ENCODE results near the gene C3. TPM values are rescaled to one million over a fixed set of nuclear protein-coding genes. Genes with fewer than 3 reads are reported as not detected.
"Not testable (repeated sequence)": the region's sequence is repeated elsewhere in the genome, so short reads cannot be mapped to it uniquely, and the experiment has no call there.

C3 gene
- total RNA-seq, 1 experiment from 2014 or later: 2.2 TPM

DNA sequence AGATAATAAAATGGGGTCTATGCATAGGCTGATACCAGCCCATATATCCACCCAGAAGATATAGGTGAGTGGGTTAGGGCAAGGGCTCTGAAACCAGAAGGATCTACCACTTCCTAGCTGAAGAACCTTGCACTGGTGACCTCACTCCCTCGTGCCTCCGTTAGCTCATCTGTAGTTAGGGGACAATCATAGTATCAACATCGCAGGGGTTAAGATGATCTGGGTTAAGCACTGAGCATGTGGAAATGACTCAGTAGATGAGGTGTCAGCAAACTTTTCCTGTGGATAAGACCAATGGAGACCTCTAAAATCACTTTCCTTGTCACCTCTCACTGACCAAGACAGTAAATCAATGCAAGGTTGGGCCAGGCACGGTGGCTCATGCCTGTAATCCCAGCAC, 81.0 kb downstream of the C3 start:
- no peak overlapping the region for H3K4me3 ChIP-seq
- H3K9me3 ChIP-seq: no peaks in the 10 kb centered on the region
- H3K27me3 ChIP-seq: no peaks in the 10 kb centered on the region
- DNase-seq: no peak
- no peaks in the 10 kb centered on the region for H3K36me3 ChIP-seq

DNA sequence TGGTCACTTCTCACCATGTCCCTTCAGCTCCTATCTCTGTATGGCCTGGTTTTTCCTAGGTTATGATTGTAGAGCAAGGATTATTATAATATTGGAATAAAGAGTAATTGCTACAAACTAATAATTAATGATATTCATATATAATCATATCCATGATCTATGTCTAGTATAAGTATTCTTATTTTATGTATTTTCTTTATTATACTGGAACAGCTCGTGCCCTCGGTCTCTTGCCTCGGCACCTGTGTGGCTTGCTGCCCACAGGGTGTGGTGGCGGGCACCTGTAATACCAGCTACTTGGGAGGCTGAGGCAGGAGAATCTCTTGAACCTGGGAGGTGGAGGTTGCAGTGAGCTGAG, 87.0 kb downstream of the C3 start:
- not testable (repeated sequence) for DNase-seq, H3K9me3 ChIP-seq, H3K36me3 ChIP-seq, H3K4me3 ChIP-seq, H3K27me3 ChIP-seq

DNA sequence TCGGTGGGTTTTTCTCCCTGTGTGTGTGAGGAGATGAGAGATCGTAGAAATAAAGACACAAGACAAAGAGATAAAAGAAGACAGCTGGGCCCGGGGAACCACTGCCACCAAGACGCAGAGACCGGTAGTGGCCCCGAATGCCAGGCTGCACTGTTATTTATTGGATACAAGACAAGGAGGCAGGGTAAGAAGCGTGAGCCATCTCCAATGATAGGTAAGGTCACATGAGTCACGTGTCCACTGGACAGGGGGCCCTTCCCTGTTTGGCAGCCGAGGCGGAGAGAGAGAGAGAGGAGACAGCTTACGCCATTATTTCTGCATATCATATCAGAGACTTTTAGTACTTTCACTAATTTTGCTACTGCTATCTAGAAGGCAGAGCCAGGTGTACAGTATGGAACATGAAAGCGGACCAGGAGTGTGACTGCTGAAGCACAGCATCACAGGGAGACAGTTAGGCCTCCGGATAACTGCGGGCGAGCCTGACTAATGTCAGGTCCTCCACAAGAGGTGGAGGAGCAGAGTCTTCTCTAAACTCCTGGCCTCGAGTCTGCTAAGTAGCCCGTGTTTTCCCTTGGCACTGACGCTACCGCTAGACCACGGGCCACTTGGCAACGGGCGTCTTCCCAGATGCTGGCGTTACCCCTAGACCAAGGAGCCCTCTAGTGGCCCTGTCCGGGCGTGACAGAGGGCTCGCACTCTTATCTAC, 87.5 kb downstream of the C3 start:
- not testable (repeated sequence) for H3K9me3 ChIP-seq, H3K4me3 ChIP-seq, H3K36me3 ChIP-seq, H3K27me3 ChIP-seq
- DNase-seq: peak; percentile 70

DNA sequence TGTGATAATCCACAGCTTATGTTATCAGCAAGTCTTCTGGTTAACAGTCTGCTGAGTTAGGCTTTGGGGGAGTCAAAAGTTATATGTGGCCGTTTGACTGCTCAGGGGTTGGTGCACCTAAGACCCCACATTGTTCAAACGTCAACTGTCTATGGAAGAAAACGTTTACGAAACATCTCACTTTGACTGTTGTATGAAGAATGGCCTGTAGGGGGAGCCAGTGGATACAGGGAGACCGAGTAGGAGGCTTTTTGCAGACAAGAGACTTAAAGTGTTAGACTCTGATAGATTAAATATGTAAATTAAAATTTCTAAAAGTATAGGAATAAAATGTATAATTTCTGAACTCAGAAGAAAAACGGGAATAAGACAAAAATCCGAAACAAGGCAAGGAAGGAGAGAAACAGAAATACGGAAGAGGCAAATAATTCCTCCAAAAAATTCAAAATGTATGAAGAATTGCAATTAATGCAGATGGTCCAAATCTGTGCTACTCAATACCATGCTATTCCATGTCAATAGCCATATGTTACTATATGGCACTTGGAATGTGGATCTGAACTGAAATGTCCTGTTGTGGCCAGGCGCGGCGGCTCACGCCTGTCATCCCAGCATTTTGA, 88.3 kb downstream of the C3 start:
- H3K4me3 ChIP-seq: no peak overlapping the region
- H3K9me3 ChIP-seq: no peaks in the 10 kb centered on the region
- no peaks in the 10 kb centered on the region for H3K27me3 ChIP-seq
- DNase-seq: peak; percentile 19
- no peaks in the 10 kb centered on the region for H3K36me3 ChIP-seq

Other genes starting within 250 kb of the C3 start
- not detected in 2 replicates for gene DENND1C, start 238.9 kb downstream of the C3 start, total RNA-seq (2014; rRNA removed; shearing (Covaris generic); ENCODE audit: low replicate concordance)
- gene TUBB4A, start 218.3 kb downstream of the C3 start, total RNA-seq (2014; rRNA removed; shearing (Covaris generic); ENCODE audit: low replicate concordance): 0.03 TPM in 1 of 2 replicates, not detected in the other
- gene TNFSF9, start 189.6 kb downstream of the C3 start, total RNA-seq (2014; rRNA removed; shearing (Covaris generic); ENCODE audit: low replicate concordance): 4.5 and 10.5 TPM in 2 replicates
- 17.2 and 32.7 TPM in 2 replicates for gene CD70, start 129.5 kb downstream of the C3 start, total RNA-seq (2014; rRNA removed; shearing (Covaris generic); ENCODE audit: low replicate concordance)
- not detected in 2 replicates for gene TNFSF14, start 50.5 kb downstream of the C3 start, total RNA-seq (2014; rRNA removed; shearing (Covaris generic); ENCODE audit: low replicate concordance)
- 39.4 and 78.1 TPM in 2 replicates for gene GPR108, start 16.9 kb upstream of the C3 start, total RNA-seq (2014; rRNA removed; shearing (Covaris generic); ENCODE audit: low replicate concordance)
- 37.2 and 58.3 TPM in 2 replicates for gene TRIP10, start 19.0 kb upstream of the C3 start, total RNA-seq (2014; rRNA removed; shearing (Covaris generic); ENCODE audit: low replicate concordance)
- not detected in 2 replicates for gene SH2D3A, start 46.8 kb upstream of the C3 start, total RNA-seq (2014; rRNA removed; shearing (Covaris generic); ENCODE audit: low replicate concordance)
- 0.63 TPM in 1 of 2 replicates, not detected in the other for gene VAV1, start 52.1 kb upstream of the C3 start, total RNA-seq (2014; rRNA removed; shearing (Covaris generic); ENCODE audit: low replicate concordance)
- 17.3 and 17.8 TPM in 2 replicates for gene ADGRE1, start 166.9 kb upstream of the C3 start, total RNA-seq (2014; rRNA removed; shearing (Covaris generic); ENCODE audit: low replicate concordance)

Data from MG63 (cell line).